ENCODE data around the gene CAMK1G.

CAMK1G gene

GRCh38 chr1:209620487-209620884 is 37.0 kb downstream of the CAMK1G start:
- FAIRE-seq: no peak

DNA sequence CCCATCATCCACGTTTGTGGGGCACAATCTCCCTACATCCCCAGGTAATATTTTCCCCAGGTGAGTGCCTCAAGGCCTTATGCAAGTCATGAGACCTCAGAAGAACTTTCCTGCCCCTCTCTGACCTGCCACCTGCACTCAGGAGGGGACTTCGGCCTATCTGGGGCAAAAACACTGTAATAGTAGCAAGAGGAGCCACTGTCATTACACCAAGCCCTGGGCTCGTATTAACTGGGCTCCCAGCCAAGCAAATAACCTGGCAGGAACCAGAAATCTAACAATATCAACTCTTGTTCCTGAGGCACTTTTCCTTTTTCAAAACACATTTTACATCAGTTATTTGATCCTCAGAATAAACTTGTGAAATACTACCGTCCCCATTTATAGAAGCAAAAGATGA is 37.8 kb downstream of the CAMK1G start:
- FAIRE-seq: no peak

GRCh38 chr1:209621741-209622655 is 38.5 kb downstream of the CAMK1G start:
- FAIRE-seq: no peak

GRCh38 chr1:209622841-209623829 is 39.6 kb downstream of the CAMK1G start:
- FAIRE-seq: no peak

DNA sequence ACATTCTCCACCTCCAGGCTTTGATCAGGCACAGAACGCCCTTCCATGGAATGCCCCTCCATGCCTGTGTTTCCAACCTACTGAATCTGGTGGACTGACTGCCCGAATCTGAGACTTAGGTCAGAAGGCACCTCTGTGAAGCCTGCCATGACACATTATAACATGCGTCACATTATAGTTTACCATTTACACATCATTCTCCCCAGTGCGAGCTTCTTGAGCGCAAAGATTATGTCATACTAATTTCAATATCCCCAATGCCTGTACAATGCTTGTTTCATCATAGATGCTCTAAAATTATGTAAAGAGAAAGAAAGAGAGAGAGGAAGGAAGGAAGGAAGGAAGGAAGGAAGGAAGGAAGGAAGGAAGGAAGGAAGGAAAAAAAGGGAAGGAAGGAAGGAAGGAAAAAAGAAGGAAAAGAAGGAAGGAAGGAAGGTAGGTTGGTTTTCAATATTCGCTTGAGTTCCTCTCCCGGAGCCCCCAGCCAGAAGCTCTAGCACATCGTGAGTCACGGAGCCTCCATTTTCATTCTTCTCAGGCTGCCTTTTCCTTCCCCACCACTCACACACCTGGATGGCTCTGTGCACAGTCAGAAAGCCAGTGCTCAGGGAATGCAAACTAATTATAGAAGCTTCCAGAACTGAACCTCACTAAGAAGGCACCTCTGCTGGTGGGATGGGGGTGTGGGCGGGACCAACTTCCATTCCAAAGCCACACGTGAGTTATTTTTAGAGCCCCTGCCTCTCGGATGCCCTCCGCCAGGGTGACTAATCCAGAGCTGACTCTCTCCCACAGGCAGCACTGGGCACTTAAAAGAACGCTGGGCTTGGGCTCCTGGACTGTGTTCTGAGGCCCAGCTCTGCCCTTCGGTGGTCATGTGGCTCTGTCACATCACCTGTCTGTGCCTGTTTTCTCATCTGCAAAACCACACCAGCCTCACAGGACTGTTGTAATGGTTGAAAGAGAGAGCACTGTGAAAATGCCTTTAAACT is 41.3 kb downstream of the CAMK1G start:
- FAIRE-seq: no peak

GRCh38 chr1:209625791-209626285 is 42.3 kb downstream of the CAMK1G start:
- no peak for FAIRE-seq

DNA sequence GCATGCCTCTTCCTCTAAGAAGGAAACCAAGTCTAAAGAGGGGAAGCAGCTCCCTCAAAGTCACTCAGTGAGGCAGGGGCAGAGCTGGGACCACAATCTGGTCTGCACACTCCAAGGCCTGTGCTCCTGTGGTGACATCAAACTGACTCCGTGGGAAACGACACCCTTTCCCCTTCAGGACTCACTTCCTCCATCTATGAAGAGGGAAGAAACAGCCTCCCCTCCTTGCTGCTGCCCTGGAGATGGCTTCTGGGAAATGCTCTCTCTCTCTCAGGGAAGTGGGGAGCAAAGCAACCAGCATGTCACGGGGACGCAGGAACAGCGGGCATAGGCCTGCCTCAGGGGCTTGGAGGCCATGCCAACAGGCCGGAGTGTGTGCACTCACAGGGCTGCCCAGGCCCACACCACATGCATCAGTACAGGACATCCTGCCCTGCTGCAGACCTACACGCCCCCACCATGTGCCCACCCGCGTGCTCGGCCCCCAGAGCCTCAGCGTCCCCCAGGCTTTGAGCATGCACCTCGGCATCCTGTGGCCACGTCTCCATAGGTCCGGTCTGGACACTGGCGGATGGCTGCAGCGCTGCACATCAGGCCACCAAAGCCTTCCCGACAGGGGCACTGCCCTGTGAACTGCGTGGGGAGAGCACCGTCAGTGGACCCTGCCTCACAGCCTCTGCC is 43.0 kb downstream of the CAMK1G start:
- FAIRE-seq: no peak

- FAIRE-seq: no peak
Observed at GRCh38 chr1:209627027-209627731, 43.7 kb downstream of the CAMK1G start.

DNA sequence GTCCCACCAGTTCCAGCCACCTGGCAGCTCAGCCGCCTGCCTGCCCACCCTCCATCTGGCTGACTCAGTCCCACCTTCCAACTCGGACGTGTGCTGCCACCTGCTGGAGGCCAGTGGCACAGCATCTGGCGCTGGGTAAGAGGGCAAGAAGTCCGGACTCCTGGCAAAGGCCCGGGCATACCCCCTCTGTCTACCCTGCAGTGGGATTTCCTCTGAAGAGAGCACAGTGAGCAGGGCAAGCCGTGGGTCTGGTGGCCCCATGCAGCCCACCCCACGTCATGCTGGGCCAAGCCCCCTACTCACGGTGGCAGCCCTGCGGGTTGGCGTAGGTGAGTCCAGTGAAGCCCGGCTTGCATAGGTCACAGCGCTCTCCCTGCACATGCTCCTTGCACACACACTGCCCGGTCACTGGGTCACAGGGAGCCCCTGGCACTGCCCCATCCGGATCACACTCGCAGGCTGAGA is 44.2 kb downstream of the CAMK1G start:
- no peak for FAIRE-seq

- no peak for FAIRE-seq
Observed at GRCh38 chr1:209628618-209629299, 45.2 kb downstream of the CAMK1G start.

GRCh38 chr1:209629621-209630382 is 46.3 kb downstream of the CAMK1G start:
- FAIRE-seq: no peak

DNA sequence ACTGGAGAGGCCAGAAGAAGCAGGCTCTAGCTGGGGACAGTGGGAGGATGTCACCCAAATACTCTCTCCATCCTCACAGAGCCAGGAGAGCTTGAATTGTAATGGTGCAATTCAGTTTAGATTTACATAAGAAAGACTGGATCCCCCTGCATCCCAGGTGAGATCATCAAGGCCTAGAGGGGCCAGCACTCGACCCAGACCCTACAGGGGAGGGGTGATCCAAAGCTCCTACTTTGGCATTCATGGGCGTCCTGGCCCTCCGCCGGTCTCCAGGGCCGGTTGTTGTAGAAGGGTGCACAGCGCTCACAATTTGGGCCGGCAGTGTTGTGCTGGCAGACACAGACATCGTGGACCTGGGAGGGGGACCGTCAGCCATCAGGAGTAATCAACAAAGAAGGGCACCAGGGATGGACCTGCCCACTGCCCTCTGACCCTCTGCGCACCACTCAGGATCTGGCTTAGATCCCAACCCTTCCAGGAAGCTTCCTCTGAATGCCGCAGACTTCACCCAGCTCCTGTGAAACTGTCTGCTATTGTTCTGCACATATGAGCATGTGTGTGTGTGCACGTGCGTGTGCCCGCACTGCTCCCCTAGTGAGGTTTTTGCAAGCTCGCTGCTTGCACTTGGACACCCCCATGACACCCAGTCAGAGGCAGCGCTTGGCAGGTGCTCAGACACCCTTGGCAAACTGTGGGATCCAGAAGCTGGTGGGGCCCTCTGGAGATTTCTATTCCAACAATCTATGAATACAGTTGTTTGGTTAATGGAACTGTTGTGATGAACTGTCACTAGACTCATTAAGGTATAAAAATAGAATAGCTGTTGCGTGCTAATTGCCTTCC is 47.1 kb downstream of the CAMK1G start:
- no peak for FAIRE-seq

DNA sequence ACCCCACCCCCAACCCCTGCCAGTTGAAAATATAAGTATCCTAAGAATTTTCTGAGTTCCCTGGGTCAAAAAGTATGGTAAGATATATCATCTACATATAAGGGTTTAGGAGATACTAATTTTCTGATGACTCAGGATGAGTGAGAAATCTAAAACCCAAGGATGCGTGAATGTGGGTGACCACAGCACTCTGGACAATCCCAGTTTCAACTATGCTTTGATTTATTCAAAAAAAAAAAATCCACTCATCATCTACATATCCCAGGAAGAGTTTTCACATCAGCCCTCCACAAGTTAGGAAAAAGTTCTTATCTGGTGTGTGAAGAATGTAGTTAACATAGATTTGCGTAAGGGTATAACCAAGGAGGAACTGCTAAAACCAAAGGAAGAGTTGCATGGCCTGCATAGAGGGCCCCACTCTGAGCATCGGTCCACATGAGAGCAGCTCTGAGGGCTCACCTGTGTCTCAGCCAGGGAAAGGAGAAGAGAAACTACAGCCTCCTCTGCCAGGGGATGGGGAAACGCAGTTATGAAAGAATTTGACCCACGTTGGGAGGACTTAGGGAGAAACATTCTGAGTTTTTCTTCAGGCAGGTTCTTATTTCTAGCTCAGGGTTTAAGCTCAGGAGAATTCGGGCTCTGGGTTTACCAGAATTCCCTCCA is 50.0 kb downstream of the CAMK1G start:
- no peak for FAIRE-seq

DNA sequence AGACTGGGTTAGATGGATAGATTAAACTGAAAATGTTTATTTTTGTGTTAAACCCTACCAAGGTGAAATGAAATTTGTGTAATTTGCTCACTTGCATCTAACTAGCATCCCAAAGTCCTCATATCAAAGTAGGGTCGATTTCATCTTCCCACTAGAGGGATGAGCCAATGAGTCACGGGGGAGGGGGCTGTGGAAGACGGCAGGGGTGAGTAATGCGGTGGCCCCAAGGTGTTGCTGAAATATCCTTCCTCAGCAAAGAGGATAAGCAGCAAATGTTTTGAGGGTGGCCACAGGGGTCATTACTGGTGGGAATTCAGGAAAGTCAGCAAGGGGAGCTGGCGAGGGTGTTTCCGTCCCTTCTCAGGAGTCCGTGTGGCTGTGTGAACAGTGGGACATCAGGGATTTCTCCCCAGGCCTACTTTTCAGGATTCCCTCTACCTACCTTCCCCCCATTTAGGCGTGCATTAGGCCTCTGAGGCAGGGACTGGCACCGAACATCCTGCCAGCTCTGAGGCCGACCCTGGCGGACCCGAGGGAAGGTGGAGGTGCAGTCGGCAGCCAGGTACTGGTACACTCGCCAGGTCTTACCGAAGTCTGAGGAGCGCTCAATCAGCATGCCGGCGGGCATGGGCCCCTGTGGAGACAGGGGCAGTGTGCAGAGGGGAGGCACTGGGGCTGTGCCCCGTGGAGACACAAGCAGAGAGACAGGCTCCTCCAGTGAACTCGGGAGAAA is 50.7 kb downstream of the CAMK1G start:
- no peak for FAIRE-seq

GRCh38 chr1:209635850-209636249 is 52.3 kb downstream of the CAMK1G start:
- FAIRE-seq: no peak

DNA sequence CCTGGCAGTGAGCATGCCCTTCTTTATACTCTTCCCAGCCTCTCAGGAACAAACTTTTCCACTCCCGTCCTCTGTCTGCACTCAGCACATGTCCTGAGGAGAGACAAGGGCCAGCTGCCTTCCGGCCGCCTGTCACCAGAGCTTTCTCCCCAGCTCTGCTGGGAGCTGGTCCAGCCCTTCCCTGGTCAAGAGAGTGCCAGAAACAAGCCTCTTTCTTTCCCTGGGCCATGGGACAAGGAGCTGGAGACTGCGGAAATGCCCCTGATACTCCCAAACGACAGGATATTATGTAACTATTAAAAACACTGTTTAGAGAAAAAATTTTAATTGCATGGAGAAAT is 58.3 kb downstream of the CAMK1G start:
- FAIRE-seq: no peak

DNA sequence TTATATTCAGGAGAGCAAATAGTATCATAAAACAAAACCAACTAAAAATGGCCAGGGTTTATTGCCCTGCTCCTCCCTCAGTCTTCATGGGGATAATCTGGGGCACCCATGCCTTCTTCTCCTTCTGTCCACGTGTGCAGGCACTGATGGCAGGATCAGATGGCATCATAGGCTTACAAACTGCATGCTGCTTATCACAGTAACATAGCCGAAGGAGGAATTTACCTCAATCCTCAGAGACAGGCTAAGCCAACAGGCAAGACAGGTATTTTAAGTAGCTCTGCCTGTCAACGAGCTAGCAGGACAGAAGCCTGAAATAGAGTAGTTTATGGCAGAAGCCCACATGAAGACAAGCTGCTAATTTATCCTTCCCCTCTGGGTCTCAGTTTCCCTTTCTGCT is 59.3 kb downstream of the CAMK1G start:
- FAIRE-seq: no peak

Measured in G401.6 (cell line).